ENCODE results near the gene ZNF117.
A peak's percentile ranks its signal among the peaks of the same experiment; 100 is the strongest.
"Not testable (repeated sequence)": the region's sequence is repeated elsewhere in the genome, so short reads cannot be mapped to it uniquely, and the experiment has no call there.

ZNF117 gene

DNA sequence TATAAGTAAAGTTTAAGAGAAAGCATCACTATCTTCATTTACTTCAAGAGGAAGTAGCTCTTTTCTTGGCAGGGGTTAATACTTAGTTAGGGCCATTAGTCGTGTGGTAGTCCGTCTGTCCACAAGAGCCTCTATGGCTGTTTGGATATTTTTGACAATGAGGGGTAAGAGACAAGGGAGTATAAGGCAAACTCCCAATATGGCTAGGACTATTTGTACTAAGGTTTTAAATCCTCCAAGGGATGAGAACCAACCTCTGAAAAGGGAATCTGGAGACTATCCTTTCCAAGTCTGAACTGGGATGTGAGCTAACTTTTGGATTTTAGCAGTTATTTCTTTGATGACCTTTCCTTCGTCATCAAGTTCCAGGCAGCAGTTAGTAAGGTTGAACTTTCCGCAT lies at the start of gene ZNF117:
ZNF117 (minus strand) TSS at position 101 of the 400 bp plus-strand sequence.
- DNase-seq (ENCODE audit: low read depth) = no peak

DNA sequence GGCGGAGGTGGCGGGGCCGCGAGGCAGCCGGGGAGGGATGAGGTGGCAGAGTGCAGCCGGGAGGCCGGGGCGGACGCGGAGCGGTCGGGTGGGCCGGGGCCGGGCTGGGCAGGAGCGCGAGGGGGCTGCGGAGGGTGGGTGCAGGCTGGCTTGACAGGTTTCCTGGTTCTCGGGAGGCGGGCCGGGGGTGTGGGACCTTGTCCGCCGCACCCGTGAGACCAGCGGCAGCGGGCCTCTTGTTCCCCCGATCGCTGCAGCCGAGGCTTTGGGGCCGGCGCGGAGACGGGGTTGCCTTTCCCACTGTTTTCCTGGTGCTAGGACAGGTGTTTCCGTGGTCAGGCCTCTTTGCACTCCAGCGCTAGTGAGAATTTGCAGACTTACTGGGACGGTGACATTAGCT lies 47.9 kb upstream of the ZNF117 start:
- peak; percentile 1 for DNase-seq (ENCODE audit: low read depth)

DNA sequence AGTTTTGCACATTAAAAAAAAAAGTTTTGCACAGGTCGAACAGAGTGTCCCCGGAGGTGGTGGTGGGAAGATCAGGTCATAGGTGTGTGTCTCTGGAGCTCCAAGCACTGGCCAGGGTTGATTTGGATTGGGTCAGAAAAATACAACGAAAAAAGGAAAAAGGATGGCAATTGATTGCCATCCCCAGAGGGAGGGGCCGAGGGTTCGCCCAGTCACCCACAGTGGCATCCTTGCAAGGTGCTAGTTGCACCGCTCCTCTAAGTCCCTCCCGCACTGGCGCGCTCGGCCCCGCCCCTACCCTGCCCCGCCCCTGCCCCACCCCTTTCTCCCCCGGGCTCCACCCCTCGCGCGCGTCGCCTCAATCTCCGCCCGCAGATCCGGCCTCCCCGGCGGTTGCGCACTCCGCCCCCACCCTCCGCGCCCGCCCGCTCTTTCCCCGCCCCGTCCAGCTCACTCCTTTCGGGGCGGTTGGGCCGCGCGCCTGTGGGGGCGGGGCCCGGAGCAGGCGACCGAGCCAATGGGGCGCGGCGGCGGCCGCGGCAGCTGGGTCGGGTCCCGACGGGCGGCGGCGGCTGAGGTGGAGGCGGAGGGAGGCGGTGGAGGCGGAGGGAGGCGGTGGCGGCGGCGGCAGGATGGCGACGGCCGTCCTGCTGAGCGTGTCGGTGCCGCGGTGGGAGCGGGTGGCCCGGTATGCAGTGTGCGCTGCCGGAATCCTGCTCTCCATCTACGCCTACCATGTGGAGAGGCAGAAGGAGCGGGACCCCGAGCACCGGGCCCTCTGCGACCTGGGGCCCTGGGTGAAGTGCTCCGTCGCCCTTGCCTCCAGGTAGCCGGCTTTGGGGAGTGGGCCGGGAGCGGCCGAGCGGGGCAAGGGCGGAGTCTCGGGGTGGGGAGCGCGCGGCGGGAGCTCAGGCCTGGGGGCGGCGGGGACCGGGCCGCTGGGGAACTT lies 47.2 kb upstream of the ZNF117 start:
- DNase-seq (ENCODE audit: low read depth) = peak; percentile 47

DNA sequence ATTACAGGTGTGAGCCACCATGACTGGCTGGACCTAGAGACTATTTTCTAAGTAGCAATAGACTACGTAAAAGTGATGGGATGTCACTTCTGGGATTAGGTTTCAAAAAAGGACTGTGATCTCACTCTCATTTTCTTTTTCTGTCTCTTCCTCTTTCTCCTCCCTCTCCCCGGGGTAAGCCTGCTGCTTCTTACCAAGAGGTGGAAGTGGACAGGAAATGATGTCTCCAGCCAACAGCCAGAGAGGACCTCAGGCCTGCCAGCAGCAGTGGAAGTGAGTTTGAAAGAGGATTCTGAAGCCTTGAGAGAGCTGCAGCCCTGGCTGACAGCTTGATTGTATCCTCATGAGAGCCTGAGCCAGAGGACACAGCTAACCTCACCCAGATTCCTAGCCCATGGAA lies 45.7 kb upstream of the ZNF117 start:
- DNase-seq (ENCODE audit: low read depth) = not testable (repeated sequence)

DNA sequence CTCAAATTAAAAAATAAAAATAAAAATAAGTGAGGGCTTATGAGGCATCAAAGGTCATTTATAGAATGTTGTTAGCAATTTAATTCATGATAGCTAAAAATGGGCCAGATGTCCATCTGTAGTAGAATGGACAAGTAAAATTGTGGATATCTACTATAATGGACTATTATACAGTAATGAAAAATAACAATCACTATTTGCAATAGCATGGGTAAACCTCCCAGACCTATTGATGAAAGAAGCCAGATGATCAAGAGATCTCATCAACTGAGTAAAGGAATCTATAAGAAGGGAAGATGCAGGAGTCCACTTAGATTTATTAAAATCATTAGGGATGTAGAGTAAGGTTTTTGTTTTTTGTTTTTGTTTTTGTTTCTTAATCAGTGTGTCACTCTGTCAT lies 44.6 kb upstream of the ZNF117 start:
- DNase-seq (ENCODE audit: low read depth) = not testable (repeated sequence)

DNA sequence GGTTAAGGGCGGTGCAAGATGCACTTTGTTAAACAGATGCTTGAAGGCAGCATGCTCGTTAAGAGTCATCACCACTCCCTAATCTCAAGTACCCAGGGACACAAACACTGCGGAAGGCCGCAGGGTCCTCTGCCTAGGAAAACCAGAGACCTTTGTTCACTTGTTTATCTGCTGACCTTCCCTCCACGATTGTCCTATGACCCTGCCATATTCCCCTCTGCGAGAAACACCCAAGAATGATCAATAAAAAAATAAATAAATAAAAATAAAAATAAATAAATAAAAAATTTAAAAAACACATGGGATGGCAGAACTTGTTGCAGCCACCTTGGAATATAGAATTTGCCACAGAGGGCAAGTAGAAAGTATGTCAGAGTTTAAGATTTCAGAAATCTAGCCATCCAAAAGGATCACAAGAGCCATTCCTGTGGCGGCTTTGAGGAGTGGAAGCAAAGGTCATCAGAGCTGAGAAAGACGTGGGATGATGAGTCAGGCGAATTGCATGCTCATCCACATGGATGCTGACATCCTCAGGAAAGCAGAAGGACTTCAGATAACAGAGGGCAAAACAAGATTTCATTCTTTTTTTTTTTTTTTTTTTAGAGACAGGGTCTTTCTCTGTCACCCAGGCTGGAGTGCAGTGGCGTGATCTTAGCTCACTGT lies 43.4 kb upstream of the ZNF117 start:
- DNase-seq (ENCODE audit: low read depth) = peak; percentile 25

DNA sequence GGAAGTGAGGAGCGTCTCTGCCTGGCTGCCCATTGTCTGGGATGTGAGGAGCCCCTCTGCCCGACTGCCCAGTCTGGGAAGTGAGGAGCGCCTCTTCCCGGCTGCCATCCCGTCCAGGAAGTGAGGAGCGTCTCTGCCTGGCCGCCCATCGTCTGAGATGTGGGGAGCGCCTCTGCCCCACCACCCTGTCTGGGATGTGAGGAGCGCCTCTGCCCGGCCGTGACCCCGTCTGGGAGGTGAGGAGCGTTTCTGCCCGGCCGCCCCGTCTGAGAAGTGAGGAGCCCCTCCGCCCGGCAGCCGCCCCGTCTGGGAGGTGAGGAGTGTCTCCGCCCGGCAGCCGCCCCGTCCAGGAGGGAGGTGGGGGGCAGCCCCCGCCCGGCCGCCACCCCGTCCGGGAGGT lies 42.6 kb upstream of the ZNF117 start:
- not testable (repeated sequence) for DNase-seq (ENCODE audit: low read depth)

DNA sequence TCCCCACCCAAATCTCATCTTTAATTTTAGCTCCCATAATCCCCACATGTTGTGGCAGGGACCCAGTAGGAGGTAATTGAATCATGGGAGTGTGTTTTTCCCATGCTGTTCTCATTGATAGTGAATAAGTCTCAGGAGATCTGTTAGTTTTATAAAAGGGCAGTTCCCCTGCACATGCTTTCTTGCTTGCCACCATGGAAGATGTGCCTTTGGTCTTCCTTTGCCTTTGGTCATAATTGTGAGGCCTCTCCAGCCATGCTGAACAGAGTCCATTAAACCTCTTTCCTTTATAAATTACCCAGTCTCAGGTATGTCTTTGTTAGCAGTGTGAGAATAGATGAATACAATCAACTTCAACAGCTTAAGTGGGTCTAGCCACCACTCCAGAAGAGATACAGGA lies 34.2 kb upstream of the ZNF117 start:
- not testable (repeated sequence) for DNase-seq (ENCODE audit: low read depth)

DNA sequence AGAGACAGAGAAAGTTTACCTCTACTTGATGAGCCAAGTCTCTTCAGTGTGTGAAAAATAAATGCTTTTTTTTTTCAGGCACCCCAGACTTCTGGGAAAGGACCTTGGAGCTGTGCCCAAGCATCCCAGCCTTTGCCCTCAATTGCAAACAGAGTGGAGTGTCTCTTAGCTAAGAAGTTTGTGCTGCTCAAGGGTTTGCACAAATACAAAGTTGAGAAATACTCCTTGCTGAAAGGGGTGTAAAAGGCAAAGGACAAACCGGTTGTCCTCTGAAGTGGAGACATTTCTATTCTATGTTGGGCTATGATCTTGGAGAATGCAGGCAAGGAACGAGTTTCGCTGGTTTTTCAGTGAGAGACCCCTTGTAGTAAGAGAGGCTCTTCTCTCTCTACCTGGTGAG lies 30.1 kb upstream of the ZNF117 start:
- not testable (repeated sequence) for DNase-seq (ENCODE audit: low read depth)

DNA sequence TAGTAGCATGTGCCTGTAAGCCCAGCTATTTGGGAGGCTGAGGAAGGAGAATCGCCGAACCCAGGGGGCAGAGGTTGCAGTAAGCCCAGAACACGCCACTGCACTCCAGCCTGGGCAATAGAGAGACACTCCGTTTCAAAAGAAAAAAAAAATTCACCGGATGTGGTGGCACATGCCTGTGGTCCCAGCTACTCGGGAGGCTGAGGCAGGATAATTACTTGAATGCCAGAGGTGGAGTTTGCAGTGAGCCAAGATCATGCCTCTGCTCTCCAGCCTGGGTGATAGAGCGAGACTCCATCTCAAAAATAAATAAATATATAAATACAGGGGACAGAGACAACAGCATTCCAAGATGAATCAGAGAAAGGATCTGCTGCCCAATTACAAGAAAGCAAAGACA lies 19.0 kb upstream of the ZNF117 start:
- DNase-seq (ENCODE audit: low read depth) = not testable (repeated sequence)

DNA sequence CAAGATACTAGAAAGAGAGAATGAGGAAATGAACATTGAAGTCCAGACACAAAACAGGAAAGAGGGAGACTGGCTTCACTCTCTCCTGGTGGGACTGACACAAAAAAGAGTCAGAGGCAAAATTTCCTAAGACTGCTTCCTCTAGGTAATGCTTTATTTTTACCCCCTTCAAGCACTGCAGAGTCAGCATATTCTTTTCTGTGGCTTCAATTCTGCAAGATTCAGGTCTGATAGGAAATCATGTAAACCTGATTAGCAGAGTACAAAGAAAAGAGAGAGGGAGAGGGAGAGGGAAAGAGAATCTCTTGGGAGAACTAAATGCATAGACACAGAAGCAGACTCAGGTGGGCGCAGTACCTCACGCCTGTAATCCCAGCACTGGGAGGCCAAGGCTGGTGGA lies 18.6 kb upstream of the ZNF117 start:
- not testable (repeated sequence) for DNase-seq (ENCODE audit: low read depth)

DNA sequence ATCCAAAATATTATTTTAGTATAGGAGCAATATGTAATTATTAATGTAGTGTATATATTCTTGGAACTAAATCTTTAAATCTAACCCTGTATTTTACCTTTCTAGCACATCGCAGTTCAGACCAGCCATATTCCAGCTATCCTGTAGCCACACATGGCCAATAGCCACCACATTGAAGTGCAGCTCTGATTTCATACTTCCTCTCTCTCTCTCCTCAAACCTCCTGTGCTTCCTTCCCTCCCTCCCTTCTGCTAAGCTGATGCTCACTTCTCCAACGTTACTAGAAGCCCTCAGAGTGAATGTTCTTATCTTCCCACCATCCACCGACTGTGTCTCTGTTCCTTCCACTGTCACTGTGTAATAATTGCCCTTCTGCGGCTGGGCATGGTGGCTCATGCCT lies 16.2 kb upstream of the ZNF117 start:
- not testable (repeated sequence) for DNase-seq (ENCODE audit: low read depth)

DNA sequence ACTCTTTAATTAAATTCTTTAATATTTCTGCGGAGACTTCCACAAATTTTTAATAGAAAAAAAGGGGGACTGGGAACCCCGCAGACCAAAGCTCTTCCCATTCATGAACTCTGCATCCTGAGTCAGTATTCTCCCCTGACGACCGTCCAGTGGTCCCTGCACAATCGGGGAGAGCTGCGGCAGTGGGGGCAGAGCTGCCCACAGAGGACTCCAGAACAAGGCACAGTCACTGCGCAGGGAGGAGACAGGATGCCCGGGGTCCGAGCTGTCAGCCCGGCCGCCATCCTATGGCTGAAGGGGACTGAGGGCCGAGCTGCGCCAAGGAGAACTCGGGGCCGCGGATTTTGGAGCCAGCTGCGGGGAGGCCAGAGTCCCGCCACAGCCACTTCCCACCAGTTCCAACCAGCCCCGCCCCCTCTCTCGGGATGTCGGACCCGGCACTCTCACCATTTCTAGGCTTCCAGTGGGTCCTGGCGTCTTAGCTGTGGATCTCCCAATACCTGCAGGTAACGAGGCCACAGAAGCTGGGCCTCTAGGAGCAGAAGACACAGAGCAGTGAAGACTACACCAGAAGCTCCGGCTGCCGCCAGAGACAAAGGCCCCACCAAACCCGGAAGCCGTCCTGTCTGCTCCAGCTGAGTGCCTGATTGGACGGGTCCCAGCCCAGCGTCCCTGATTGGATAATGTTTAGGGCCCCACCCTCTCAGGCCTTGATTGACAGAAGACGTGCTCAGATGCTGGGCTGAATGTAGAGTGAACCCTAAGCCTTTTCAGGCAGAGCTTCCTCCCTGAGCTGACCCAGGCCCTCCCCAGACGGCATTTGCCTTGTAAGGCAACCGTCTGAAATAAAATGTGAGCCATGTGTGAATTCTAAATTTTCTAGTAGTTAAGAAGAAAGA lies 15.5 kb upstream of the ZNF117 start, which contains the start of gene ERV3-1:
ERV3-1 (minus strand) TSS at position 594 of the 899 bp plus-strand sequence. CDS start 13,661 bp downstream, outside the sequence.
- peak; percentile 79 for DNase-seq (ENCODE audit: low read depth)

DNA sequence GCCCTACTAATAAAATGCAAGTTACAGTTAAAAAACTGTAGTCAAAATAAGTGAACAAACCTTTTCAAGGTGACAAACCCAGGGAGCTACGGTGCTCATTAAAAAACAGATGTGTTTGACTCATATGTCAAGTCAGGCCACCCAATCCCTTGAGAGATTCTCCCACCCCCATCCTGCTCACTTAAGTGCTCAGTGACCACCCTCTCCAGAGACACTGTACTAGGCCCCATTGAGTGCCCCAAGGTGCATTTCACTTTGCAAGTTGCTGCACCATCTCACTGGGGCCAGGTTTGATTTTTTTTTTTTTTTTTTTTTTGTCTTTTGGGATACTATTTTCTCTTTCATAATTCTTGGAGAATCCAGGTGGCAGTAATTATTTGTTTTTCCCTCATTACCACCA lies 13.7 kb upstream of the ZNF117 start:
- no peak for DNase-seq (ENCODE audit: low read depth)

DNA sequence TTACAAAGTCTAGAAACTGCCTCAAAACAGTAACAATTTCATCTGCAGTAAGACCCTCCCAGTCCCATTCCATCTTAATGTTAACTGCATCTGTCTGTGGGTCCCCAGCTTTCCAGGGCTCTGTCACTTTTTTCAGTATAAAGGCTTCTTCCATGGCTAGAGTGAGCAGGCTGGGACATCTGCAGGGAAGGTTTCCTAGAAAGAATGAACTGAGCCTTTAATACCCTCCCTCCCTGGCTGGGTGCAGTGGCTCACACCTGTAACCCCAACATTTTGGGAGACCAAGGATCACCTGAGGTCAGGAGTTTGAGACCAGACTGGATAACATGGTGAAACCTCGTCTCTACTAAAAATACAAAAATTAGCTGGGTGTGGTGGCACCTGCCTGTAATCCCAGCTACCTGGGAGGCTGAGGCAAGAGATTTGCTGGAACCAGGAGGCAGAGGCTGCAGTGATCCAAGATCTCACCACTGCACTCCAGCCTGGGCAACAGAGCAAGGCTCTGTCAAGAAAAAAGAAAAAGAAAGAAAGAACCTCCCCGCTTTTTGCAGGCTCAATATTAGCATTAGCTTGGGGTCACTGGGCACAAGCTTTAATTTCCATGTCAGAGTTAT lies 12.2 kb upstream of the ZNF117 start:
- no peak for DNase-seq (ENCODE audit: low read depth)

DNA sequence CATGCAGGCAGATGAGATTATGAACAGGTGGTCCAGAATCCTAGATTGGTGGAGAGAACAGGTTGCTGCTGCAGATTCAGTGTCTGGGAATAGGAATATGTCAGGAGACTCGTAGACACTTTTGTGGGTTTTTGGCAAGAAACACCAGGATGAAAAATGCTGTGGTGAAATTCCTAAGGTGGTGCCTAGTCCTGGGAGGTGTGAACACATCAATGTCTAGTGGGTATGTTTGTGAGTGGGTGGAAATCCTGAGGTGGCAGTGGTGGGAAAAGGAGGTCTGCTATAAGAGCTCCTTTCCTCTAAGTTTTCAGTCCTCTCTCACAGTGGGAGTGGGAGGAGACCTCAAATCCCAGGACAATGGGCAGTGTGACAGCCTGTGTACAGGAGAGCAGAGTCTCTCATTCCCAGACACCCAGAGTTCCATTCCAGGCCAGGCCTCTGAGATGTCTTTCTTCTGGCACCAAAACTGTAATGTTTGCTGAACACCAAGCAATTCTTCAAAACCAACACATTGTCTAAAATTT lies 10.5 kb upstream of the ZNF117 start:
- no peak for DNase-seq (ENCODE audit: low read depth)

DNA sequence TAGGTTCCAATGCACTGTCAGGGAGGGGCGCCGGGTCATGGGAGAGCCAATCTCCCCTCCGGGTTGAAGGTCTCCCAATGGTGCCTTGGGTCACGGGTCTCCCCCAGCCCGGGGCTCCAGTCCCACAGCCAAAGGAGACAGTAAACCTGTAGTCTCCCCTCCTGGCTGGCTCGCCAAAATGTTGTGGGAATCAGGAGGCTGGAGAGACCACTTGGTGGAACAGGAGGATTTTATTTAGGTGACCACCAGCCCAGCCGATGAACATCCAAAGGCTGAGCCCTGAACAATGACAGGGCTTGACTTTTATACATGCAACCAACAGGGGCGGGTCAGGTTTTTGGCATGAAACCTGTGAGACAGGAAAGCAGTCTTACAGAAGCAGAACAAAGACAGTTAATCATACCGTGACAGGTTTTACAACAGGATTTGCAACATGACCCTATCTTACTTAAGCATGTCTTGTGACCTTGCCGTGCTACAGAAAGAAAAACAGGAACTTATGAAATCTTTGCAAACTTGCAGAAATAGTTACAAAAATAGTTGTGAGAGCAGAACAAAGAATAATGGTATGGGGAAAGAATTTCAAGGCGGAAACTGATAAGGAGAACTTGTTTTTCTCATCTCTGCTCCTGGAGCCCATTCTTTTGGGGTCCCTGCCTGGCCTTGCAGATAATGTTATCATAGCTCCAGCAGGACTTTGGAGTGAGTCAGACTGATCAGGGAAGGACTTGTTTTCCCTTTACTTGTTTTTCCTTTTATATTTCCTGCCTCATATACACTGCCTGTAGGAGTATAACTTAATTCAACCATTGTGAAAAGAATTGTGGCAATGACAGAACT lies 8.5 kb upstream of the ZNF117 start:
- no peak for DNase-seq (ENCODE audit: low read depth)

DNA sequence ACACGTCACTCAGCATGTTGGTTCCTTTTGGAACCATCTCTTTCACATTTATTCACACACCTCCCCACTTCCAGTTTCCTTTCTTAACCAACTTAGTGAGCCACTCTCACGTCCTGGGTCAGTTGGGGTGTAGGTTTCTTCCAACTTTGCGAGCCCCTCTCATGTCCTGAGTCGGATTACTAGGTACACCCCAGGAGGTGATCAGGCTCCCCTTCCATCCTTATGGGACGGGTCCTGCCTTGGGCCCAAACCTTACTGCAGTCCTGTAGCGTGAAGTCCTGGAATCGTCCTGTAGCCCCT lies 8.0 kb upstream of the ZNF117 start:
- DNase-seq (ENCODE audit: low read depth) = no peak

DNA sequence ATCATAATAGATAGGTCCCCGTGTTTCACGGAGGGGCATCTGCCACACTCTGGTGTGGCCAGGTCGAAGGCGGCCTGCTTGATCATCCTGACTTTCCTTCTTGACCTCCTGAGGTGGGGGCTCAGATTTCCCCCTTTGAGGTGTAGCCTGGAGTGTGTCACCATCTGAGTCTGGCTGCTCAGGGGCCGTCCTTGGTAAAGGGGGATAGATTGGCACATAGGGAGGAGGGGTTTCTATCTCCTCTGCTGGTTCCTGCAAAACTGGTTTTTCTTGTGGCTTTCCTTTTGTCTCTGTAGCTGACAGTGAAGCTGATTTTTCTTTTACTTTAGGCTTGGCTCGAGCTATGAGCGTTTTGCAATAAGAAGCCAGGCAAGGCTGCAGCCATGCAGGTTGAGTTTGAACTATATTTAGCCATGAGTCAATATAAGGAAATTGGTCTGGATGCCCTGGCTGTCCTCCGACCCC lies 7.1 kb upstream of the ZNF117 start:
- DNase-seq (ENCODE audit: low read depth) = no peak

DNA sequence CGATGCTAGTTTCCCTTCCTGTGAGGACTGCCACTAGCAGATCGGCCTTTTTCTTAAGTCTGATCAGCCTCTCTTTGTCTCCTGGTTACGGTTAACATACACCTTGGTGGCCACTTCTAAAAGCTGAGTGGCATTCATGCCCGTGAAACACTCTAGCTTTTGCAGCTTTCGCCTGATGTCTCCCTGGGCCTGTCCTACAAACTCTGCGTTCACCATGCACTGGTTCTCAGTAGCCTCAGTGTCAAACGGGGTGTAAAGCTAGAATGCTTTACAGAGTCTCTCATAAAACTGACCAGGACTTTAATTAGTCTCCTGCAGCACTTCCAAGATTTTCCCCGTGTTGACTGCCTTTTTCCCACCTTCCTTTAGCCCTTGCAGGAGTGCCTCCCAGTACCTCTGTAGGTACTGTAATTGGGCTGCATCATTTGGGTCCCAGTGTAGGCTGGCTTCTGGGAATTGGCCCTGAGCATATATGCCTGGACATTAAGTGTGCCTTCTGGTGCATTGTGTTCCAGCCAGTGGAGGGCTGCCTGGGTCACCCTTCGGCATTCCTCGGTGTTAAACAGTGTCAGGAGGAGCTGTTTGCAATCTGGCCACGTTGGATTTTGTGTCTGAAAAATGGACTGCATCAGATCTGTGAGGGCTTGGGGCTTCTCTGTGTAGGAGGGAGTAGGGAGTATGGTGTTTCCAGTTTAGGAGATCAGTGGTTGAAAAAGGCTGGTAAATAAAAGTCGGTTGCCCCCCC lies 6.5 kb upstream of the ZNF117 start:
- no peak for DNase-seq (ENCODE audit: low read depth)
